ENCODE data around the gene SNX10.

GRCh38 chr7:26367219-26367711 is 75.6 kb downstream of the SNX10 start:
- TF ChIP-seq, protein P1, sequence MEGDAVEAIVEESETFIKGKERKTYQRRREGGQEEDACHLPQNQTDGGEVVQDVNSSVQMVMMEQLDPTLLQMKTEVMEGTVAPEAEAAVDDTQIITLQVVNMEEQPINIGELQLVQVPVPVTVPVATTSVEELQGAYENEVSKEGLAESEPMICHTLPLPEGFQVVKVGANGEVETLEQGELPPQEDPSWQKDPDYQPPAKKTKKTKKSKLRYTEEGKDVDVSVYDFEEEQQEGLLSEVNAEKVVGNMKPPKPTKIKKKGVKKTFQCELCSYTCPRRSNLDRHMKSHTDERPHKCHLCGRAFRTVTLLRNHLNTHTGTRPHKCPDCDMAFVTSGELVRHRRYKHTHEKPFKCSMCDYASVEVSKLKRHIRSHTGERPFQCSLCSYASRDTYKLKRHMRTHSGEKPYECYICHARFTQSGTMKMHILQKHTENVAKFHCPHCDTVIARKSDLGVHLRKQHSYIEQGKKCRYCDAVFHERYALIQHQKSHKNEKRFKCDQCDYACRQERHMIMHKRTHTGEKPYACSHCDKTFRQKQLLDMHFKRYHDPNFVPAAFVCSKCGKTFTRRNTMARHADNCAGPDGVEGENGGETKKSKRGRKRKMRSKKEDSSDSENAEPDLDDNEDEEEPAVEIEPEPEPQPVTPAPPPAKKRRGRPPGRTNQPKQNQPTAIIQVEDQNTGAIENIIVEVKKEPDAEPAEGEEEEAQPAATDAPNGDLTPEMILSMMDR (IDR thresholded peaks at IDR 0.05; ENCODE audit: low read depth, low read length, poor library complexity, severe bottlenecking), result no peak
- TF ChIP-seq EZH2phosphoT487 (IDR thresholded peaks at IDR 0.05; ENCODE audit: borderline replicate concordance, low read length), result no peak

All from DOHH2 (cell line).